K562 (cell line): ENCODE data around the gene PHOX2A. TPM values are rescaled to one million over a fixed set of nuclear protein-coding genes. Genes with fewer than 3 reads are reported as not detected.

ENCODE experiments used
- ATAC-seq: fragments of 200-7000 bp; cut with Tn5 transposase; 3 replicates; pipeline ENCODE4 v1.9.1; 2020; ENCODE audit warnings: moderate library complexity
- BruUV-seq: library from RNA; stranded (reverse); fragments of 400-500 nt; replicated peaks from 2 replicates; lab custom pipeline; 2021; lab: Mats Ljungman, UMichigan
- CTCF ChIA-PET: fragments of 300-600 bp; formaldehyde crosslinking; extraction: SDS; loops from one replicate; lab custom pipeline; 2021; ENCODE audit warnings: low intra/inter-chr PET ratio; lab: Yijun Ruan, JAX
- POLR2A ChIA-PET: fragments of 300-600, 350-650 bp; sonication (Branson Sonifier 250); formaldehyde crosslinking; extraction: SDS; loops from one replicate; lab custom pipeline; 2021; ENCODE audit warnings: antibody characterized with exemption, inconsistent platforms; lab: Yijun Ruan, JAX
- DNase-seq, 4 experiments: peaks; one replicate each; pipeline versions ENCODE4 v3.0.0 to v3.0.0-alpha.2; 2011 to 2018; ENCODE audit warnings: low spot score in 3 of 4, mixed read lengths in 3 of 4; ENCODE audit errors: extremely low read depth in 1 of 4
- FAIRE-seq: peaks from 2 replicates; lab custom pipeline; 2011; peaks lifted over from hg19 to GRCh38; lab: Jason Lieb, UNC
- H2AFZ ChIP-seq: 2 replicates; pipeline ENCODE4 v1.6.0; 2011; ENCODE audit warnings: low read depth, low read length, control low read depth, inconsistent platforms
- H3K27ac ChIP-seq: fragments of 200-600 bp; 3 replicates; pipeline ENCODE4 v1.8.0; 2011; ENCODE audit warnings: low read depth, mild to moderate bottlenecking, control low read depth, inconsistent platforms, low read length, moderate library complexity, mixed read lengths; ENCODE audit errors: extremely low read depth
- H3K27me3 ChIP-seq, 2 experiments: fragments of 300-600 bp in 1 of 2; 2 replicates in 1 of 2; 3 replicates in 1 of 2; pipeline versions ENCODE4 v1.6.0 to v1.8.0; 2011; ENCODE audit warnings: inconsistent platforms in 2 of 2, low read length in 2 of 2, mild to moderate bottlenecking in 1 of 2, mixed read lengths in 1 of 2, moderate library complexity in 1 of 2; ENCODE audit not compliant: control insufficient read depth in 2 of 2, insufficient read depth in 2 of 2
- H3K36me3 ChIP-seq: fragments of 300-600 bp; 3 replicates; pipeline ENCODE4 v1.8.0; 2011; ENCODE audit warnings: mild to moderate bottlenecking, low read length, inconsistent platforms; ENCODE audit not compliant: control insufficient read depth, insufficient read depth
- H3K4me1 ChIP-seq, 2 experiments: fragments of 200-600 bp in 1 of 2; replicated peaks in 1 of 2; 2 replicates in 1 of 2; 3 replicates in 1 of 2; pipeline versions ENCODE4 v1.5.1 to v1.8.0; 2011; ENCODE audit warnings: inconsistent platforms in 2 of 2, low read length in 2 of 2, mild to moderate bottlenecking in 1 of 2, mixed read lengths in 1 of 2, moderate library complexity in 1 of 2; ENCODE audit not compliant: control insufficient read depth in 2 of 2, insufficient read depth in 2 of 2
- H3K4me2 ChIP-seq: 2 replicates; pipeline ENCODE4 v1.6.1; 2011; ENCODE audit warnings: low read length, control low read depth, inconsistent platforms, mixed read lengths; ENCODE audit not compliant: insufficient read depth
- H3K4me3 ChIP-seq: fragments of 200-600 bp; sonication (generic), shearing (Covaris generic); 2 replicates; pipeline ENCODE4 v1.5.1; 2016; ENCODE audit warnings: control low read depth, inconsistent platforms
- H3K79me2 ChIP-seq: fragments of 200-600 bp; 3 replicates; pipeline ENCODE4 v1.8.0; 2011; ENCODE audit warnings: low read length, inconsistent platforms; ENCODE audit not compliant: control insufficient read depth, insufficient read depth
- H3K9ac ChIP-seq, 2 experiments: 2 replicates each; pipeline versions ENCODE4 v1.6.0 to v1.6.1; 2011; ENCODE audit warnings: low read depth in 2 of 2, low read length in 2 of 2, control low read depth in 1 of 2, inconsistent platforms in 1 of 2, mild to moderate bottlenecking in 1 of 2, mixed read lengths in 1 of 2; ENCODE audit not compliant: insufficient read depth in 1 of 2
- H3K9me1 ChIP-seq: one replicate; pipeline ENCODE4 v1.6.0; 2011; ENCODE audit warnings: inconsistent platforms, mild to moderate bottlenecking, low read length, moderate library complexity; ENCODE audit not compliant: control insufficient read depth, insufficient read depth
- H3K9me3 ChIP-seq: replicated peaks from 2 replicates; pipeline ENCODE4 v1.5.1; 2011; ENCODE audit warnings: low read depth, low read length, inconsistent platforms; ENCODE audit not compliant: control insufficient read depth, insufficient read depth
- H4K20me1 ChIP-seq: replicated peaks from 2 replicates; pipeline ENCODE4 v1.6.1; 2011; ENCODE audit warnings: low read length, inconsistent platforms, mixed read lengths; ENCODE audit not compliant: control insufficient read depth, insufficient read depth
- FOXP1 ChIP-seq: sonication (generic); formaldehyde crosslinking; IDR thresholded peaks from 2 replicates; pipeline ENCODE4 v1.8.0; 2022; ENCODE audit warnings: mild to moderate bottlenecking, missing genetic modification reagents
- POLR2G ChIP-seq: fragments of 200-400 bp; formaldehyde crosslinking; IDR thresholded peaks from 2 replicates; pipeline ENCODE4 v1.6.1; 2017; ENCODE audit warnings: low read depth, mild to moderate bottlenecking, antibody characterized with exemption, low read length, moderate library complexity
- RAD51 ChIP-seq: fragments of 450-650 bp; IDR thresholded peaks from 2 replicates; pipeline ENCODE4 v1.7.1; 2016; ENCODE audit warnings: low read depth, mild to moderate bottlenecking, borderline replicate concordance
- RFX1 ChIP-seq: fragments of 450-650 bp; IDR thresholded peaks from 2 replicates; pipeline ENCODE4 v1.6.1; 2016; ENCODE audit warnings: mild to moderate bottlenecking, moderate library complexity
- ZKSCAN1 ChIP-seq: fragments of 150-350 bp; IDR thresholded peaks from 2 replicates; pipeline ENCODE4 v1.6.1; 2016; ENCODE audit warnings: low read depth, low read length
- ZNF239 ChIP-seq: fragments of 250-450 bp; sonication (Bioruptor Pico); IDR thresholded peaks from 2 replicates; pipeline ENCODE4 v1.4.0; 2020; ENCODE audit warnings: mild to moderate bottlenecking
- whole genome bisulfite sequencing: fragments of 100-300 bp; shearing (Covaris generic); methylation state at CpG from one replicate; pipeline ENCODE4 v1.1.6; 2016; ENCODE audit warnings: low coverage, mixed read lengths; ENCODE audit not compliant: insufficient coverage; ENCODE audit errors: missing lambda C conversion rate; 5-methylcytosine and 5-hydroxymethylcytosine counted together
- in situ Hi-C: fragments of 300-500 bp; cut with MboI; formaldehyde crosslinking; loops from 4 replicates; pipeline ENCODE4 v1.15.0; 2018; ENCODE audit warnings: inconsistent platforms, mixed read lengths
- intact Hi-C: fragments of 100-400 bp; cut with micrococcal nuclease; formaldehyde crosslinking; loops from 2 replicates; pipeline ENCODE4 v1.14.2; 2022
- polyA plus RNA-seq, 8 experiments: library from polyadenylated mRNA; depleted of rRNA in 4 of 8; stranded (reverse) in 5 of 8; unstranded in 3 of 8; fragments of >200 nt; fragmentation: Nextera tagmentation in 2 of 8; fragmentation: Illumina TruSeq in 1 of 8; extraction: Ambion mirVana in 2 of 8; extraction: Trizol in 1 of 8; gene quantifications; 2 replicates each; pipeline versions ENCODE4 v1.2.1 to v1.2.3, GENCODE V29; 2011 to 2014; ENCODE audit warnings: inconsistent platforms in 1 of 8, missing spikeins in 1 of 8
- total RNA-seq, 7 experiments: library from RNA; depleted of rRNA in 6 of 7; stranded (reverse); fragments of >200 nt in 6 of 7; fragmentation: Illumina TruSeq in 2 of 7; extraction: Trizol in 2 of 7; gene quantifications; 2 replicates each; pipeline versions ENCODE4 v1.2.1 to v1.2.3, GENCODE V29; 2011 to 2021; ENCODE audit warnings: low replicate concordance in 1 of 7

PHOX2A gene
- total and polyA plus RNA-seq, 9 of the 15 experiments (the other 6 are each of a cell fraction or from before 2014, with no cell fraction given) = not detected

GRCh38 chr11:72230764-72231365 lies 13.1 kb downstream of the PHOX2A start:
- ATAC-seq (no peak), FAIRE-seq (no peak), DNase-seq (no peak)
- WGBS = 89% methylated on average over 15 of the region's 18 CpGs
- 0 out of 4 replicates have a peak overlapping the region, but pooled peaks of 1 of the 2 experiments have one; percentile 32 for H3K9ac ChIP-seq
- peaks cover 2 to 22% of the 10 kb centered on the region in 2 experiments; a peak in 2 of 5 replicates for H3K4me1 ChIP-seq
- H3K4me2 ChIP-seq = no peak overlapping the region
- no peak overlapping the region for H3K27ac ChIP-seq
- in situ Hi-C loops (no loop called here), intact Hi-C loops (no loop called here)
- no peak overlapping the region for H3K4me3 ChIP-seq
- ChIA-PET POLR2A (interaction anchor here (0.6 to 0.8 kb wide), 4 partner anchors 8 to 79 kb away, joined by 3 to 5 read pairs (median 4); no protein-coding TSS in a partner anchor), CTCF (no interaction called here)
- H3K9me3 ChIP-seq = no peaks in the 10 kb centered on the region
- H3K9me1 ChIP-seq = peaks cover 3% of the 10 kb centered on the region
- no peaks in the 10 kb centered on the region for H4K20me1 ChIP-seq
- no TSS peak for BruUV-seq
- H3K36me3 ChIP-seq = peaks cover 96% of the 10 kb centered on the region
- TF ChIP-seq RFX1 (no peak), ZKSCAN1 (peak; percentile 52; the same call in 1 of the 2 replicates)
- H3K79me2 ChIP-seq = peaks cover 7% of the 10 kb centered on the region; the same call in 2 of the 3 replicates
- no peak overlapping the region for H2AFZ ChIP-seq
- H3K27me3 ChIP-seq = no peaks in the 10 kb centered on the region

DNA sequence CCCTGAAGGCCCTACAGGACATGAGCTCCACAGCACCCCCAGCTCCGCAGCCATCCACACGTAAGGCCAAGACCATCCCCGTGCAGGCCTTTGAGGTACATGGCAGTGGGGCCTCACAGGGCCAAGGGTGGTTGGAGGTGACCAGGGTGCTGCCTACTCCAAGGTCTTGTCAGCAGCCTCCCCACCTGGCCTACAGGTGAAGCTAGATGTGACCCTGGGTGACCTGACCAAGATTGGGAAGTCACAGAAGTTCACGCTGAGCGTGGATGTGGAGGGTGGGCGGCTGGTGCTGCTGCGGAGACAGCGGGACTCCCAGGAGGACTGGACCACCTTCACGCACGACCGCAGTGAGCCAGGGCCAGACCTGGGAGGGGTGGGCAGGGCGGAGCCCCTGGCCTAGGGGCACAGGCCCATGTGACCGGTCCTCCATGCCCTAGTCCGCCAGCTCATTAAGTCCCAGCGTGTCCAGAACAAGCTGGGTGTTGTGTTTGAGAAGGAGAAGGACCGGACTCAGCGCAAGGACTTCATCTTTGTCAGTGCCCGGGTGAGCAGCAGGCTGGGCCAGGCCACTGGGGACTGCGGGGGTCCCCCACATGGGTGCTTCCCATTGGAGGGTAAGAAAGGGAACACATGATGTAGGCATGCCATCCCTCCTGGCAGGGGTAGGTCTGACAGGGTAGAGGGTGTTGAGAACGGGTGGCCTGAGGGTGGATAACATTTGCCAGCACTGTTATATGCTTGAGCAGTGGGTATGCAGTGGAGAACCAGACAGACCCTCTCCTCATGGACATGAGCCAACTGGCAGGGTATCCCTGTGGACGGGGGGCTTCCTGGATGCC lies 13.8 kb downstream of the PHOX2A start:
- 93% methylated on average over 19 of the region's 21 CpGs for WGBS
- BruUV-seq = no TSS peak
- Histone ChIP-seq H3K79me2 (peaks cover 14% of the 10 kb centered on the region), H4K20me1 (no peaks in the 10 kb centered on the region), H3K36me3 (peaks cover 91% of the 10 kb centered on the region), H2AFZ (no peak overlapping the region), H3K27ac (no peak overlapping the region), H3K4me1 (peaks cover 9 to 29% of the 10 kb centered on the region in 2 experiments), H3K9ac (no peak overlapping the region), H3K4me2 (no peak overlapping the region), H3K27me3 (no peaks in the 10 kb centered on the region), H3K4me3 (no peak overlapping the region), H3K9me3 (no peaks in the 10 kb centered on the region), H3K9me1 (peaks cover 8% of the 10 kb centered on the region)
- TF ChIP-seq RAD51 (no peak), ZNF239 (CRISPR knock-in tag) (no peak), POLR2G (peak; percentile 45; the same call in 1 of the 2 replicates), FOXP1 (no peak)
- ChIA-PET CTCF (no interaction called here), POLR2A (interaction anchor here (0.6 to 1.1 kb wide), 5 partner anchors 9 to 78 kb away, joined by 3 to 5 read pairs (median 3); no protein-coding TSS in a partner anchor)
- FAIRE-seq (no peak), DNase-seq (no peak), ATAC-seq (no peak)
- intact Hi-C loops (no loop called here), in situ Hi-C loops (no loop called here)
